Right lobe of liver (tissue), 6 donors: ENCODE results near the gene GRIN3A. TPM values are rescaled to one million over a fixed set of nuclear protein-coding genes. Genes with fewer than 3 reads are reported as not detected.

Source experiments
- ATAC-seq, 4 donors: fragments of 200-7000 bp; cut with Tn5 transposase; one replicate each; pipeline ENCODE4 v1.9.1; 2020; ENCODE audit warnings: mild to moderate bottlenecking in 4 of 4, moderate library complexity in 4 of 4
- DNase-seq, 3 donors: peaks; one replicate each; pipeline ENCODE4 v3.0.0-alpha.2; 2020
- H3K27ac ChIP-seq, 3 donors: fragments of 200-600 bp; one replicate each; pipeline ENCODE4 v1.8.0; 2022
- H3K27me3 ChIP-seq, 2 donors: fragments of 200-600 bp; one replicate each; pipeline ENCODE4 v1.8.0; 2022
- H3K36me3 ChIP-seq, 4 donors: fragments of 200-600 bp; sonication (generic) in 1 of 4; one replicate each; pipeline versions ENCODE4 v1.5.1 to v1.8.0; 2017 to 2022; ENCODE audit warnings: control low read depth in 1 of 4
- H3K4me1 ChIP-seq, 4 donors: fragments of 200-600 bp; sonication (generic) in 1 of 4; one replicate each; pipeline versions ENCODE4 v1.5.1 to v1.8.0; 2017 to 2022; ENCODE audit warnings: control low read depth in 1 of 4
- H3K4me3 ChIP-seq, 3 donors: fragments of 200-600 bp; one replicate each; pipeline ENCODE4 v1.8.0; 2022
- H3K9me3 ChIP-seq, 4 donors: fragments of 200-600 bp; sonication (generic) in 1 of 4; one replicate each; pipeline versions ENCODE4 v1.5.1 to v1.8.0; 2017 to 2022; ENCODE audit warnings: control low read depth in 1 of 4
- POLR2A ChIP-seq: fragments of 450-650 bp; IDR thresholded peaks from one replicate; pipeline ENCODE4 v1.6.1; 2017; ENCODE audit warnings: antibody characterized with exemption, mild to moderate bottlenecking
- WGBS: methylation state at CpG from one replicate; pipeline ENCODE4 v1.1.6; 2018; ENCODE audit warnings: low coverage, low lambda C conversion rate; ENCODE audit not compliant: insufficient coverage; ENCODE audit errors: missing lambda C conversion rate; 5-methylcytosine and 5-hydroxymethylcytosine counted together
- intact Hi-C, 2 donors: fragments of 100-400 bp; cut with DNase I; formaldehyde crosslinking; loops; one replicate each; pipeline versions ENCODE4 v1.11.2 to v1.14.1; 2022
- total RNA-seq, 6 experiments: library from RNA; depleted of rRNA in 2 of 6; stranded (reverse); fragments of >200 nt in 2 of 6; fragmentation: NEBNext Ultra II Directional in 3 of 6; extraction: Animal tissue kit (Norgen Biotek cat#: 25700) in 3 of 6; gene quantifications; one replicate each; pipeline versions ENCODE4 v1.1.0 to v1.2.4, GENCODE V29; 2016 to 2023
- TF ChIP-seq, protein P1 (sequence below), 4 donors: fragments of 200-600 bp in 3 of 4; fragments of 450-650 bp in 1 of 4; IDR thresholded peaks; one replicate each; pipeline versions ENCODE4 v1.5.1 to v1.8.0; 2016 to 2022; ENCODE audit warnings: antibody characterized with exemption in 4 of 4, mild to moderate bottlenecking in 2 of 4
- donor health status: DM: no; HTN: yes; CAD: no.
- donor health status: DM: no; HTN: no; CAD: no.
- donor health status: DM: no; HTN: no; CAD: no.
- donor health status: DM: no; HTN: yes; CAD: no.
- donor health status: DM: no; HTN: yes; CAD: no.

Gene GRIN3A
- total RNA-seq, 6 experiments from 2014 or later, result 0.05 to 0.44 (median 0.09) TPM; not detected in 1

DNA sequence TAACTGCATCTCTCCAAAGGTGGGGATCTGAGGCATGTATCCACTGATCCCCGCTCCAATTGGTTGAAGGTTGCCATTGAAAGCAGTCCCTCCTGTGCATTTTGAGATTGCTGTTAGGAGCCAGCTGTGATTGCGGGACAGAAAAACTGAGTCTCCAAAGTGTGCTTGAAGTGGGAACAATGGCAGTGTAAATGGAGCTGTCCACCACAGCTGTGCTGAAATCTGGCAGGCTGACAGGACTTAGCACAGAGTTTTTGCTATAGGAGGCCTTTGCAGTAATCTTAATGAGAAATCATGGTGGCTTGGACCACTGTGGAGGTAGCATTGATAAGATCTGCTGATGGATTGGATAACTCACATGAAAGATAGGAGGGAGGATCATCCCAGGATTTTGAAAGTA lies 201.5 kb downstream of the GRIN3A start:
- peaks cover 0 to 33% (median 7%) of the 10 kb centered on the region in 4 donors for H3K36me3 ChIP-seq
- no CpG with 5 or more reads among the region's 2 CpGs for WGBS

DNA sequence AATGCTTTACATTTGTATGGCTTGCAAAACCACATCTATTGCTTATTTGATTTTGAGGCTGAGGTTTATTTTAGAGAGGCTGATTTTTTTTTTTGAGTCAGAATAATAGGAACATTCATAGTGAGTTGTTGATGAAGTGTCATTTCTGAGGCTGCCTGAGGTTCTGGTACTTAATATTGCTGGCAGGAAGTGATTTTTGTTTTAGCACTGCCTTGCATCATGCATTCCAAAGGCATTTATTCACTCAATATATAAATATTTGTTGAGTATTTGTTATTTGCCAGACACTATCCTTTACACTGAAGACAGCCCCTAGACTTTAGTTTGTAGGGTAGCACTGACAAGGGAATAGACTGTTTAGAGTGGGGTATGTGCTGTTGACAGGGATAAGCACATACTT lies 202.1 kb downstream of the GRIN3A start:
- Histone ChIP-seq H3K27ac (no peak overlapping the region), H3K36me3 (peaks cover 0 to 27% (median 5%) of the 10 kb centered on the region in 4 donors), H3K27me3 (no peaks in the 10 kb centered on the region), H3K9me3 (no peaks in the 10 kb centered on the region), H3K4me3 (no peak overlapping the region), H3K4me1 (peaks cover 0 to 7% (median 3%) of the 10 kb centered on the region in 4 donors)
- DNase-seq (no peak), ATAC-seq (no peak)
- TF ChIP-seq, protein P1, sequence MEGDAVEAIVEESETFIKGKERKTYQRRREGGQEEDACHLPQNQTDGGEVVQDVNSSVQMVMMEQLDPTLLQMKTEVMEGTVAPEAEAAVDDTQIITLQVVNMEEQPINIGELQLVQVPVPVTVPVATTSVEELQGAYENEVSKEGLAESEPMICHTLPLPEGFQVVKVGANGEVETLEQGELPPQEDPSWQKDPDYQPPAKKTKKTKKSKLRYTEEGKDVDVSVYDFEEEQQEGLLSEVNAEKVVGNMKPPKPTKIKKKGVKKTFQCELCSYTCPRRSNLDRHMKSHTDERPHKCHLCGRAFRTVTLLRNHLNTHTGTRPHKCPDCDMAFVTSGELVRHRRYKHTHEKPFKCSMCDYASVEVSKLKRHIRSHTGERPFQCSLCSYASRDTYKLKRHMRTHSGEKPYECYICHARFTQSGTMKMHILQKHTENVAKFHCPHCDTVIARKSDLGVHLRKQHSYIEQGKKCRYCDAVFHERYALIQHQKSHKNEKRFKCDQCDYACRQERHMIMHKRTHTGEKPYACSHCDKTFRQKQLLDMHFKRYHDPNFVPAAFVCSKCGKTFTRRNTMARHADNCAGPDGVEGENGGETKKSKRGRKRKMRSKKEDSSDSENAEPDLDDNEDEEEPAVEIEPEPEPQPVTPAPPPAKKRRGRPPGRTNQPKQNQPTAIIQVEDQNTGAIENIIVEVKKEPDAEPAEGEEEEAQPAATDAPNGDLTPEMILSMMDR (IDR thresholded peaks at IDR 0.05), result no peak
- no peak for TF ChIP-seq POLR2A
- intact Hi-C loops, result no loop called here

More for the DNA sequence above, 201.5 kb downstream of the GRIN3A start:
- intact Hi-C loops, result no loop called here
- H3K4me1 ChIP-seq, result peaks cover 0 to 7% (median 3%) of the 10 kb centered on the region in 4 donors
- ATAC-seq (no peak), DNase-seq (no peak)
- H3K9me3 ChIP-seq, result no peaks in the 10 kb centered on the region
- TF ChIP-seq, protein P1 (IDR thresholded peaks at IDR 0.05), result no peak
- TF ChIP-seq POLR2A, result no peak
- no peak overlapping the region for H3K4me3 ChIP-seq
- H3K27ac ChIP-seq, result no peak overlapping the region
- H3K27me3 ChIP-seq, result no peaks in the 10 kb centered on the region

DNA sequence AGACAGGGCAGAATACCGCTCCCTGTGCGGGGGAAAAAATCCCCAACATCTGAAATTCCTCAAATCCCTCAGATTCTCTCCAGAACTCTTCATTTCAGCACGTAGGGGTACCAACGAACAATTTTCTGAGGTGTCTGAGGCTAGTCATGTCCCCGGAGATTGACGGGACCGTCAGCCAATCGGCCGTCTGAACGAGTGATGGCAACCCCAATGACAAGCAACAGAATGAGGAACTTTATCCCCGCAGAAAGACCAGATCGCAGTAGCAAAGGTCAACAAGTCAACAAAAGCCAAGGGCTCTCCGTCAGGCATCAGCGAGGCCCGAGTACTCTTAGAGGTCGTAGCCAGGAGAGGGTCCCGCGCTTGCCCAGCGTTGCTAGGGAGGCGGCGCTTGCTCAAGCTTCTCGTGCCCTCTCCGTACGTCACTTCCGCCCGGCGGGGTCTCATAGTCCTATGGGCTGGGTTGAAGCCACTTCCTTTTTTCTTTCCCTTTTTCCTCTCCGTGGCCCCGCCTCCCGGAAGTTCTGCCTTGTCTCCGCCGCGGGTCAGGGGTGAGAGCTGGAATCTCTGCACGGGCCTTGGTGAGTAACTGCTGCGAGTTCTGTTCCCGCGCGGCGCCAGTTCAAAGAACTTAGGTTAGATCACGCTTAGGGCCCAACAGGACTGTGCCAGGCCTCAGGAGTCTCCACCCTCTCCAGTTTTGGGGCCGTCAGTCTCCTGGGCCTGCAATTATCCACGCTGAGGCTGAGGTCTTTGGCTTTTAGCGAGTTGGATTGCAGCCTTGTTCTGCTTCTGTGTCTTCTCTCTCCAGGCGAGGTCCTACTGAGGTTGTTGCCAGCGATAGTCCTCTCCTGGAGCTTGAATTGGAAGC lies 204.9 kb downstream of the GRIN3A start, which contains the start of gene RNF20:
Gene RNF20 (plus strand): TSS at position 520 of the 871 bp plus-strand sequence. CDS start 1,571 bp downstream, outside the sequence.
- Histone ChIP-seq H3K27me3 (no peaks in the 10 kb centered on the region), H3K36me3 (peaks cover 0 to 12% (median 0%) of the 10 kb centered on the region in 4 donors), H3K4me3 (peak within 1 kb of the TSS; percentile 72 to 76 (median 74)), H3K4me1 (peaks cover 0 to 7% (median 3%) of the 10 kb centered on the region in 4 donors), H3K9me3 (no peaks in the 10 kb centered on the region), H3K27ac (peak within 1 kb of the TSS; percentile 74 to 93 (median 78))
- TF ChIP-seq POLR2A, result peak; percentile 52
- TF ChIP-seq, protein P1 (IDR thresholded peaks at IDR 0.05), result no peak
- WGBS, result 0% methylated on average over 36 of the region's 45 CpGs
- intact Hi-C loops, result loop anchor here in 1 of 2 donors (5.0 kb wide), 1 partner anchor 76 kb away; no protein-coding TSS in a partner anchor
- ATAC-seq (peak; percentile 97 to 99 (median 98)), DNase-seq (peak; percentile 100)

DNA sequence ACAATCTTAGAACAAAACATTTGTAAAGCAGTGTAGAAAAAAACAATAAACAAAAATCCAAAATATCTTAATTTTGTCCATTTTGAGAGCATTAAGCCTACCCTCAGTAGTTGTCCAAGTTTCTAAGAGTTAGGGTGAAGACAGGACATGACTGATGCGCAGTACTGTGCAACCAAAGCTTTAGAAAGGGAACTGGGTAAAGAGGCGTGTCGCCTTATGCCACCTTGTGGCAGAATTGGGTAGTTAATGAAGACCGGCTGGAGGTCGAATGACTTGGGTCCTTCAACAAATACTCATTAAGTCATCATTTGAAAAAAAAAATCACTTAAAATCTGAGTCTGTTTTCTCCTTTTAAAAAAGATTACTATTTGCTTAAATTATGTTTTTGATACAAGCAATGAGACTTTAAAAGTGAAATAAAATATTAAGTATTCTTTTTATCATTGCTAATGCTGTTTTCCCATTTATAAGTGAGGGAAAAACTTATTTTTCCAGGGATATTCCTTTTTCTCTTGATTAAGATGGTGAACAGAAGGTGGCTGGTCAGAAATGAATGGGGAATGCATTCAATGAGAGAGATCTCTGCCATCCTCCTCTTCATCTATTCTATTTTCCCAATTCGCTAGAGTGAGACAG lies 208.3 kb downstream of the GRIN3A start:
- no peak overlapping the region for H3K27ac ChIP-seq
- H3K9me3 ChIP-seq, result no peaks in the 10 kb centered on the region
- no peaks in the 10 kb centered on the region for H3K36me3 ChIP-seq
- WGBS, result 15% methylated on average over 6 of the region's 6 CpGs
- intact Hi-C loops, result loop anchor here in 1 of 2 donors (5.0 kb wide), 1 partner anchor 73 kb away; no protein-coding TSS in a partner anchor
- no peak overlapping the region for H3K4me3 ChIP-seq
- DNase-seq (peak in 2 of 3 donors; percentile 31 to 63), ATAC-seq (peak; percentile 53 to 69 (median 62))
- H3K4me1 ChIP-seq, result peaks cover 0 to 7% (median 3%) of the 10 kb centered on the region in 4 donors
- no peaks in the 10 kb centered on the region for H3K27me3 ChIP-seq
- TF ChIP-seq, protein P1 (IDR thresholded peaks at IDR 0.05), result peak; percentile 79 to 92 (median 82)
- TF ChIP-seq POLR2A, result no peak
